T-cell (primary cell): ENCODE data around the gene IL18R1. TPM values are rescaled to one million over a fixed set of nuclear protein-coding genes. Genes with fewer than 3 reads are reported as not detected.

Experiments
- ATAC-seq, 4 experiments: fragments of 200-7000 bp in 3 of 4; fragments of 150-1000 bp in 1 of 4; cut with Tn5 transposase; replicated peaks in 1 of 4; 1 replicate in 3 of 4; 2 replicates in 1 of 4; pipeline ENCODE4 v1.10.0; 2021; ENCODE audit warnings: moderate library complexity in 3 of 4, mild to moderate bottlenecking in 2 of 4, moderate number of reproducible peaks in 1 of 4
- CTCF ChIA-PET, 2 donors: fragments of 300-600 bp; sonication (Branson Sonifier 250); formaldehyde crosslinking; loops; one replicate each; lab custom pipeline; 2022; ENCODE audit warnings: antibody characterized with exemption in 2 of 2; lab: Charles Lee
- POLR2A ChIA-PET, 2 donors: fragments of 300-600 bp; sonication (Branson Sonifier 250); formaldehyde crosslinking; loops; one replicate each; lab custom pipeline; 2022; ENCODE audit warnings: antibody characterized with exemption in 2 of 2; lab: Charles Lee
- DNase-seq, 35 experiments: peaks; one replicate each; pipeline versions ENCODE4 v3.0.0 to v3.0.0-alpha.2; 2013 to 2023
- H3K27ac ChIP-seq: one replicate; pipeline ENCODE4 v1.5.1; 2013; ENCODE audit warnings: low read length
- H3K27me3 ChIP-seq, 2 experiments: replicated peaks in 1 of 2; 1 replicate in 1 of 2; 2 replicates in 1 of 2; pipeline versions ENCODE4 v1.6.1 to v1.7.0; 2013; ENCODE audit warnings: low read length in 1 of 2, mixed read lengths in 1 of 2; ENCODE audit not compliant: control insufficient read depth in 2 of 2, insufficient read depth in 2 of 2; ENCODE audit errors: extremely low read depth in 1 of 2
- H3K36me3 ChIP-seq, 2 donors: 1 replicate in 1 of 2; 2 replicates in 1 of 2; pipeline versions ENCODE4 v1.6.1 to v1.7.0; 2013; ENCODE audit warnings: low read length in 1 of 2; ENCODE audit not compliant: control insufficient read depth in 2 of 2, insufficient read depth in 1 of 2; ENCODE audit errors: extremely low read depth in 1 of 2
- H3K4me1 ChIP-seq, 2 experiments: 1 replicate in 1 of 2; 2 replicates in 1 of 2; pipeline versions ENCODE4 v1.6.1 to v1.7.0; 2013; ENCODE audit warnings: low read length in 2 of 2, mixed read lengths in 1 of 2; ENCODE audit not compliant: insufficient read depth in 2 of 2, control insufficient read depth in 1 of 2; ENCODE audit errors: extremely low read depth in 1 of 2
- H3K4me3 ChIP-seq, 2 donors: 1 replicate in 1 of 2; 2 replicates in 1 of 2; pipeline versions ENCODE4 v1.5.1 to v1.7.0; 2013; ENCODE audit warnings: mild to moderate bottlenecking in 2 of 2, low read length in 1 of 2, moderate library complexity in 1 of 2; ENCODE audit not compliant: control insufficient read depth in 1 of 2; ENCODE audit errors: extremely low read depth in 1 of 2
- H3K9me3 ChIP-seq: 2 replicates; pipeline ENCODE4 v1.7.0; 2013
- H3K27ac Mint-ChIP-seq, 2 donors: one replicate each; pipeline ENCODE4 v1.8.0; 2020 to 2021; ENCODE audit warnings: mild to moderate bottlenecking in 2 of 2, mixed read lengths in 2 of 2
- H3K27me3 Mint-ChIP-seq, 2 donors: one replicate each; pipeline ENCODE4 v1.8.0; 2021 to 2022; ENCODE audit warnings: mixed read lengths in 2 of 2
- H3K36me3 Mint-ChIP-seq: one replicate; pipeline ENCODE4 v1.8.0; 2021; ENCODE audit warnings: mixed read lengths
- H3K4me1 Mint-ChIP-seq, 3 donors: one replicate each; pipeline ENCODE4 v1.8.0; 2020 to 2022; ENCODE audit warnings: mixed read lengths in 3 of 3, mild to moderate bottlenecking in 1 of 3
- H3K4me3 Mint-ChIP-seq, 3 donors: one replicate each; pipeline ENCODE4 v1.8.0; 2020 to 2022; ENCODE audit warnings: mild to moderate bottlenecking in 3 of 3, mixed read lengths in 3 of 3, moderate library complexity in 3 of 3
- H3K9me3 Mint-ChIP-seq, 3 donors: one replicate each; pipeline ENCODE4 v1.8.0; 2020 to 2022; ENCODE audit warnings: mixed read lengths in 3 of 3
- WGBS: methylation state at CpG from one replicate; pipeline ENCODE4 v1.1.5; 2013; ENCODE audit warnings: missing lambda C conversion rate; ENCODE audit not compliant: insufficient coverage; 5-methylcytosine and 5-hydroxymethylcytosine counted together
- total RNA-seq, 35 experiments: library from RNA in 6 of 35; stranded (reverse) in 6 of 35; fragments of 120-200 nt in 1 of 35; gene quantifications; one replicate each; pipeline versions ENCODE4 v1.2.1 to v1.2.4 and lab custom pipeline; 2013 to 2026

The IL18R1 gene
- total RNA-seq, 5 donors from 2014 or later (not counting 1 experiment from before 2014, with no cell fraction given) = 4.8 to 12.5 (median 10.1) TPM

- H3K36me3 Mint-ChIP-seq = no peaks in the 10 kb centered on the region
- peaks cover 0 to 5% (median 0%) of the 10 kb centered on the region in 3 donors for H3K4me1 Mint-ChIP-seq
- no peaks in the 10 kb centered on the region for H3K27me3 Mint-ChIP-seq
- H3K9me3 Mint-ChIP-seq = peaks cover 0 to 5% (median 0%) of the 10 kb centered on the region in 3 donors
- Histone ChIP-seq H3K9me3 (no peaks in the 10 kb centered on the region), H3K36me3 (no peaks in the 10 kb centered on the region), H3K27me3 (no peaks in the 10 kb centered on the region), H3K4me1 (no peaks in the 10 kb centered on the region), H3K4me3 (no peak overlapping the region), H3K27ac (no peak overlapping the region)
- no peak for ATAC-seq
- CTCF ChIA-PET = interaction anchor here in 1 of 2 donors (0.7 kb wide), 1 partner anchor 113 kb away, joined by 3 read pairs; no protein-coding TSS in a partner anchor
- H3K4me3 Mint-ChIP-seq = no peak overlapping the region
- H3K27ac Mint-ChIP-seq = no peak overlapping the region
- POLR2A ChIA-PET = no interaction called here
- WGBS = 70% methylated on average over 2 of the region's 5 CpGs
- DNase-seq = no peak
Measured at GRCh38 chr2:102331311-102331980, 24.1 kb upstream of the IL18R1 start.

- Mint-ChIP-seq H3K27me3 (no peaks in the 10 kb centered on the region), H3K4me3 (no peak overlapping the region)
- CTCF ChIA-PET = no interaction called here
Measured at GRCh38 chr2:102334486-102334885, 21.1 kb upstream of the IL18R1 start.

GRCh38 chr2:102335871-102336366, 19.7 kb upstream of the IL18R1 start:
- H3K4me3 Mint-ChIP-seq = no peak overlapping the region
- Histone ChIP-seq H3K36me3 (no peaks in the 10 kb centered on the region), H3K4me3 (no peak overlapping the region), H3K4me1 (no peaks in the 10 kb centered on the region), H3K27ac (no peak overlapping the region), H3K9me3 (no peaks in the 10 kb centered on the region), H3K27me3 (no peaks in the 10 kb centered on the region)
- H3K27ac Mint-ChIP-seq = no peak overlapping the region
- DNase-seq = peak in 2 of 35 experiments; percentile 6
- no peaks in the 10 kb centered on the region for H3K27me3 Mint-ChIP-seq
- CTCF ChIA-PET = no interaction called here
- WGBS = 79% methylated on average over 5 of the region's 8 CpGs
- no peaks in the 10 kb centered on the region for H3K36me3 Mint-ChIP-seq
- H3K9me3 Mint-ChIP-seq = peaks cover 0 to 5% (median 0%) of the 10 kb centered on the region in 3 donors
- POLR2A ChIA-PET = no interaction called here
- ATAC-seq = no peak
- peaks cover 3 to 5% (median 4%) of the 10 kb centered on the region in 3 donors for H3K4me1 Mint-ChIP-seq

More at GRCh38 chr2:102334486-102334885, 21.1 kb upstream of the IL18R1 start:
- Histone ChIP-seq H3K9me3 (no peaks in the 10 kb centered on the region), H3K36me3 (no peaks in the 10 kb centered on the region), H3K27me3 (no peaks in the 10 kb centered on the region), H3K4me3 (no peak overlapping the region), H3K27ac (no peak overlapping the region), H3K4me1 (no peaks in the 10 kb centered on the region)
- Mint-ChIP-seq H3K36me3 (no peaks in the 10 kb centered on the region), H3K27ac (no peak overlapping the region), H3K4me1 (peaks cover 3 to 5% (median 4%) of the 10 kb centered on the region in 3 donors), H3K9me3 (peaks cover 0 to 5% (median 0%) of the 10 kb centered on the region in 3 donors)
- WGBS = 89% methylated on average over 1 of the region's 1 CpG
- DNase-seq (no peak), ATAC-seq (no peak)
- POLR2A ChIA-PET = interaction anchor here in 1 of 2 donors (0.6 kb wide), 1 partner anchor 60 kb away, joined by 6 read pairs; no protein-coding TSS in a partner anchor

GRCh38 chr2:102336502-102336945, 19.1 kb upstream of the IL18R1 start:
- POLR2A ChIA-PET = no interaction called here
- no peak for DNase-seq

GRCh38 chr2:102337012-102337411, 18.6 kb upstream of the IL18R1 start:
- no CpG with 5 or more reads among the region's 1 CpG for WGBS
- Mint-ChIP-seq H3K27ac (no peak overlapping the region), H3K27me3 (no peaks in the 10 kb centered on the region), H3K9me3 (peaks cover 0 to 5% (median 0%) of the 10 kb centered on the region in 3 donors), H3K4me1 (peaks cover 3 to 5% (median 4%) of the 10 kb centered on the region in 3 donors), H3K4me3 (no peak overlapping the region), H3K36me3 (no peaks in the 10 kb centered on the region)
- ChIA-PET CTCF (no interaction called here), POLR2A (no interaction called here)
- Histone ChIP-seq H3K9me3 (no peaks in the 10 kb centered on the region), H3K36me3 (no peaks in the 10 kb centered on the region), H3K27ac (no peak overlapping the region), H3K27me3 (no peaks in the 10 kb centered on the region), H3K4me3 (no peak overlapping the region), H3K4me1 (no peaks in the 10 kb centered on the region)
- DNase-seq (no peak), ATAC-seq (no peak)

More at GRCh38 chr2:102336502-102336945, 19.1 kb upstream of the IL18R1 start:
- Histone ChIP-seq H3K4me3 (no peak overlapping the region), H3K36me3 (no peaks in the 10 kb centered on the region), H3K27me3 (no peaks in the 10 kb centered on the region), H3K27ac (no peak overlapping the region), H3K4me1 (no peaks in the 10 kb centered on the region), H3K9me3 (no peaks in the 10 kb centered on the region)
- no peak overlapping the region for H3K27ac Mint-ChIP-seq
- H3K36me3 Mint-ChIP-seq = no peaks in the 10 kb centered on the region
- CTCF ChIA-PET = no interaction called here
- ATAC-seq = no peak
- 83% methylated on average over 1 of the region's 3 CpGs for WGBS
- peaks cover 3 to 5% (median 4%) of the 10 kb centered on the region in 3 donors for H3K4me1 Mint-ChIP-seq
- H3K27me3 Mint-ChIP-seq = no peaks in the 10 kb centered on the region
- H3K9me3 Mint-ChIP-seq = peaks cover 0 to 5% (median 0%) of the 10 kb centered on the region in 3 donors
- H3K4me3 Mint-ChIP-seq = no peak overlapping the region

- CTCF ChIA-PET = no interaction called here
- Histone ChIP-seq H3K4me3 (no peak overlapping the region), H3K4me1 (no peaks in the 10 kb centered on the region), H3K9me3 (no peaks in the 10 kb centered on the region), H3K27me3 (no peaks in the 10 kb centered on the region), H3K27ac (no peak overlapping the region), H3K36me3 (no peaks in the 10 kb centered on the region)
- Mint-ChIP-seq H3K4me3 (no peak overlapping the region), H3K36me3 (no peaks in the 10 kb centered on the region), H3K27ac (no peak overlapping the region), H3K9me3 (no peaks in the 10 kb centered on the region), H3K27me3 (no peaks in the 10 kb centered on the region), H3K4me1 (peaks cover 3 to 5% (median 4%) of the 10 kb centered on the region in 3 donors)
- POLR2A ChIA-PET = no interaction called here
- ATAC-seq = no peak
- no CpG with 5 or more reads among the region's 3 CpGs for WGBS
- DNase-seq = no peak
Measured at GRCh38 chr2:102337481-102338386, 17.9 kb upstream of the IL18R1 start.
